Activated T-cell treated with anti-CD3 and anti-CD28 coated beads for 24 hours (primary cell): ENCODE data around the gene DAZ3.
"Not testable (repeated sequence)": the region's sequence is repeated elsewhere in the genome, so short reads cannot be mapped to it uniquely, and the experiment has no call there.

Experiments
- DNase-seq: peaks from one replicate; pipeline ENCODE4 v3.0.0-alpha.2; 2020; ENCODE audit warnings: low read depth

Gene DAZ3, protein sequence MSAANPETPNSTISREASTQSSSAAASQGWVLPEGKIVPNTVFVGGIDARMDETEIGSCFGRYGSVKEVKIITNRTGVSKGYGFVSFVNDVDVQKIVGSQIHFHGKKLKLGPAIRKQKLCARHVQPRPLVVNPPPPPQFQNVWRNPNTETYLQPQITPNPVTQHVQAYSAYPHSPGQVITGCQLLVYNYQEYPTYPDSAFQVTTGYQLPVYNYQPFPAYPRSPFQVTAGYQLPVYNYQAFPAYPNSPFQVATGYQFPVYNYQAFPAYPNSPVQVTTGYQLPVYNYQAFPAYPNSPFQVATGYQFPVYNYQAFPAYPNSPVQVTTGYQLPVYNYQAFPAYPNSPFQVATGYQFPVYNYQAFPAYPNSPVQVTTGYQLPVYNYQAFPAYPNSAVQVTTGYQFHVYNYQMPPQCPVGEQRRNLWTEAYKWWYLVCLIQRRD

DNA sequence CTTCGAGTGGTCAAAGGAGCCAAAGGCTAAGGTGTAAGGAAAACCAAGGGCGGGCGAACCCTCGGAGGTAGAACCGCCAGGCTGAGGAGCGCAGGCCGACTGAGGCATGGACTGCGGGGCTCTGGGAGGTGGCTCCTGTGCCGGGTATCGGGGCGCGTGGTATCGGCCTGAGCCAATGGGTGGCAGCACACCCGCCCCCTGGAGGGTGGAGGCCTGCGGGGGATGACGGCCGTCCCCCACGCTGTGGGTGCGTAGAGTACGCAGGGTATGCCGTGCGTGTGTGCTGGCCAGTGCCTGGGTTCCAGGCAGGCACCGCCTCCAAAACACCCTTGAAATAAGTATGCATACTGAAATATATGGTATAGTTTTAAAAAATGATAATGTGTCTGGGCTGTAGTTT lies at the start of gene DAZ3:
Gene DAZ3 (minus strand): TSS at position 101 of the 400 bp plus-strand sequence. CDS start 208 bp downstream, outside the sequence.
- DNase-seq: not testable (repeated sequence)

DNA sequence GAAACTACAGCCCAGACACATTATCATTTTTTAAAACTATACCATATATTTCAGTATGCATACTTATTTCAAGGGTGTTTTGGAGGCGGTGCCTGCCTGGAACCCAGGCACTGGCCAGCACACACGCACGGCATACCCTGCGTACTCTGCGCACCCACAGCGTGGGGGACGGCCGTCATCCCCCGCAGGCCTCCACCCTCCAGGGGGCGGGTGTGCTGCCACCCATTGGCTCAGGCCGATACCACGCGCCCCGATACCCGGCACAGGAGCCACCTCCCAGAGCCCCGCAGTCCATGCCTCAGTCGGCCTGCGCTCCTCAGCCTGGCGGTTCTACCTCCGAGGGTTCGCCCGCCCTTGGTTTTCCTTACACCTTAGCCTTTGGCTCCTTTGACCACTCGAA lies 20.4 kb upstream of the DAZ3 start, which contains the start of gene DAZ4:
Gene DAZ4 (plus strand): TSS at position 301 of the 400 bp plus-strand sequence. CDS start 208 bp downstream, outside the sequence.
- DNase-seq: not testable (repeated sequence)

DNA sequence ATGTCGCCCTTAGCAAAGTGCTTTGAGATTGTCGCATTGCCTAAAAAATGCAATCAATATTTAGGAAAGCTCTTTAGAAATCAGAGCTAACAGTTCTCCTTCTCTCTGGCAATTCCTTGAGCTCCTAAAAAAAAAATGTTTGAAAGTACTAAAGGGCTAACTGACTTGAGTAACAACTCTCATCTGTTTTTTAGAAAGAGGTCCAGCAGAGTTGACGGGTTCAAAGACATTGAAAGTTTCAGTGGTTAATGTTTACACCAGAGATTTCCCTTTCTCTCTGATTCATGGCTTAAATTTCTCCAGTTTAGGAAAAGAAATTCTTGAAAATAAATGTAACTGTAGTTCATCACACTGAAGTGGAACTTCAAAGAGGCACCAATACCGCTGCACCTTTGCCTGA lies 11.9 kb upstream of the DAZ3 start:
- not testable (repeated sequence) for DNase-seq

DNA sequence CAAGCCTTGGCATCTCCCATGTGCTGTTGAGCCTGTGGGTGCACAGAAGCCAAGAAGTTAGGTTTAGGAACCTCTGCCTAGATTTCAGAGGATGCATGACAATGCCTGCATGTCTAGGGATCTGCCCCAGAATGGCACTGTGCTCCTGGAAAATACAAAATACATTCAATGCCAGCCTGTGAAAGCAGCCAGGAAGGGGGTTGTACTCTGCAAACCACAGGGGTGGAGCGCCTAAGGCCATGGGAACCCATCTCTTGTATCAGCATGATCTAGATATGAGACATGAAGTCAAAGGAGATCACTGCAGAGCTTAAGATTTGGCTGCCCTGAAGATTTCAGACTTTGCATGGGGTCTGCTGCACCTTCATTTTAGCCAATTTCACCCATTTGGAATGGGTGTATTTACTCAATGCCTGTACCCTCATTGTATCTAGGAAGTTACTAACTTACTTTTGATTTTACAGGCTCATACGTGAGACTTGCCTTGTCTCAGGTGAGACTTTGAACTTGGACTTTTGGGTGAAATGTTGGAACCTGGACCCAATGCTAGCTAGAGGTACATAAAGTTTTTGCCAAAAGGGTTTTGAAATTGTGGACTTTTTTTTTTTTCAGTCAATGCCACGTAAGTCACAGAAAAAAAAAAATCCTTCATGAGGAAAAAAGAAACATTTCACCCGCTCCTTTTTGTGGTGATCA lies 11.1 kb upstream of the DAZ3 start:
- DNase-seq: not testable (repeated sequence)

DNA sequence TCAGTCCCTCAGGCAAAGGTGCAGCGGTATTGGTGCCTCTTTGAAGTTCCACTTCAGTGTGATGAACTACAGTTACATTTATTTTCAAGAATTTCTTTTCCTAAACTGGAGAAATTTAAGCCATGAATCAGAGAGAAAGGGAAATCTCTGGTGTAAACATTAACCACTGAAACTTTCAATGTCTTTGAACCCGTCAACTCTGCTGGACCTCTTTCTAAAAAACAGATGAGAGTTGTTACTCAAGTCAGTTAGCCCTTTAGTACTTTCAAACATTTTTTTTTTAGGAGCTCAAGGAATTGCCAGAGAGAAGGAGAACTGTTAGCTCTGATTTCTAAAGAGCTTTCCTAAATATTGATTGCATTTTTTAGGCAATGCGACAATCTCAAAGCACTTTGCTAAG lies 8.6 kb upstream of the DAZ3 start:
- not testable (repeated sequence) for DNase-seq
